ENCODE results near the gene TLE3. TPM values are rescaled to one million over a fixed set of nuclear protein-coding genes. Genes with fewer than 3 reads are reported as not detected.

Gene TLE3
- total RNA-seq, 1 donor, result 12.3 TPM

DNA sequence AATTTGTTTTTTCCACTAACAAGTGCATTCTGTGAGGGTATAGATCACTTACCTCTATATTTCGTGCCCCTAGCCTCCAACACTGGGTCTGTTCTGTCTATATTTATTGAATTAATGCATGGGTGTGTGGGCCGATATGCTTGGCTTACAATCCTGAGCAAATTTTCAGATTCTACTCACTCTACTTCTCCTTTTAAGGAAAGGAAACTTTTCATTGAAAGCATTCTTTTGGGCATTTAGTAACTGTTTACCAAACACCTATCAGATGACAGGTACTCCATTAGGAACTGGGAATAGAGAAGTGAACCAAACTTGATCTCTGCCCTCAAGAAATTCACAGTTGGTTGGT lies 60.5 kb downstream of the TLE3 start:
- H3K4me3 ChIP-seq (ENCODE audit: low read depth, low read length), result no peak overlapping the region
- TF ChIP-seq, protein P1, sequence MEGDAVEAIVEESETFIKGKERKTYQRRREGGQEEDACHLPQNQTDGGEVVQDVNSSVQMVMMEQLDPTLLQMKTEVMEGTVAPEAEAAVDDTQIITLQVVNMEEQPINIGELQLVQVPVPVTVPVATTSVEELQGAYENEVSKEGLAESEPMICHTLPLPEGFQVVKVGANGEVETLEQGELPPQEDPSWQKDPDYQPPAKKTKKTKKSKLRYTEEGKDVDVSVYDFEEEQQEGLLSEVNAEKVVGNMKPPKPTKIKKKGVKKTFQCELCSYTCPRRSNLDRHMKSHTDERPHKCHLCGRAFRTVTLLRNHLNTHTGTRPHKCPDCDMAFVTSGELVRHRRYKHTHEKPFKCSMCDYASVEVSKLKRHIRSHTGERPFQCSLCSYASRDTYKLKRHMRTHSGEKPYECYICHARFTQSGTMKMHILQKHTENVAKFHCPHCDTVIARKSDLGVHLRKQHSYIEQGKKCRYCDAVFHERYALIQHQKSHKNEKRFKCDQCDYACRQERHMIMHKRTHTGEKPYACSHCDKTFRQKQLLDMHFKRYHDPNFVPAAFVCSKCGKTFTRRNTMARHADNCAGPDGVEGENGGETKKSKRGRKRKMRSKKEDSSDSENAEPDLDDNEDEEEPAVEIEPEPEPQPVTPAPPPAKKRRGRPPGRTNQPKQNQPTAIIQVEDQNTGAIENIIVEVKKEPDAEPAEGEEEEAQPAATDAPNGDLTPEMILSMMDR (IDR thresholded peaks at IDR 0.05; ENCODE audit: insufficient read depth, low read length), result no peak
- no peak for DNase-seq (ENCODE audit: low read depth)

- no peak for DNase-seq (ENCODE audit: low read depth)
- TF ChIP-seq, protein P1 (IDR thresholded peaks at IDR 0.05; ENCODE audit: insufficient read depth, low read length), result no peak
Observed at GRCh38 chr15:70036585-70037291, 61.0 kb downstream of the TLE3 start.

GRCh38 chr15:70035719-70036077 lies 62.0 kb downstream of the TLE3 start:
- TF ChIP-seq, protein P1 (IDR thresholded peaks at IDR 0.05; ENCODE audit: insufficient read depth, low read length), result no peak
- no peak for DNase-seq (ENCODE audit: low read depth)
- H3K4me3 ChIP-seq (ENCODE audit: low read depth, low read length), result no peak overlapping the region

More at GRCh38 chr15:70036585-70037291, 61.0 kb downstream of the TLE3 start:
- no peak overlapping the region for H3K4me3 ChIP-seq (ENCODE audit: low read depth, low read length)

GRCh38 chr15:70035051-70035718 lies 62.5 kb downstream of the TLE3 start:
- TF ChIP-seq, protein P1 (IDR thresholded peaks at IDR 0.05; ENCODE audit: insufficient read depth, low read length), result no peak
- H3K4me3 ChIP-seq (ENCODE audit: low read depth, low read length), result no peak overlapping the region
- no peak for DNase-seq (ENCODE audit: low read depth)

DNA sequence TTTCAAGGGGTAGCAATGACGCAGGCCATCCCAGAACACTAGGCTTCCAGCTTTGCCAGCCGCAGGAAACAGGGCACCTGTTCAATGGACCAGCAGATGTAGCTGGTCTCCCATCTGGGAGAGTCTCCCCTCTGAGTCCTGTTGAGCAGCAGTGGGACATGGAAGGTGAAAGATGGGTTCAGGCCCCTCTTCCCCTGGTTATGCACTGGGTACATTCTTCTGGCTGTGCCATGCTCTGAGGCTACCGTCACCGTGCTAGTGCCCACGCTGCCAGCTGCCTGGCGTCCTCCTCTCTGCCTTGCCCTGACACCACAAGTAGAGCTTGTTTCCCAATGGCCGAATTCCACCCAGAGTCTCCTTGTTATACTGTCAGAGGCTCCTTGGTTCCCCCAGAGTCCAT lies 63.1 kb downstream of the TLE3 start:
- TF ChIP-seq, protein P1 (IDR thresholded peaks at IDR 0.05; ENCODE audit: insufficient read depth, low read length), result no peak
- DNase-seq (ENCODE audit: low read depth), result no peak

GRCh38 chr15:70034141-70034540 lies 63.6 kb downstream of the TLE3 start:
- TF ChIP-seq, protein P1 (IDR thresholded peaks at IDR 0.05; ENCODE audit: insufficient read depth, low read length), result no peak
- H3K4me3 ChIP-seq (ENCODE audit: low read depth, low read length), result no peak overlapping the region
- DNase-seq (ENCODE audit: low read depth), result no peak

More for the DNA sequence above, 63.1 kb downstream of the TLE3 start:
- no peak overlapping the region for H3K4me3 ChIP-seq (ENCODE audit: low read depth, low read length)

All from fibroblast of the aortic adventitia (primary cell).